ENCODE measurements around the gene TEX2.
A peak's percentile ranks its signal among the peaks of the same experiment; 100 is the strongest.

DNA sequence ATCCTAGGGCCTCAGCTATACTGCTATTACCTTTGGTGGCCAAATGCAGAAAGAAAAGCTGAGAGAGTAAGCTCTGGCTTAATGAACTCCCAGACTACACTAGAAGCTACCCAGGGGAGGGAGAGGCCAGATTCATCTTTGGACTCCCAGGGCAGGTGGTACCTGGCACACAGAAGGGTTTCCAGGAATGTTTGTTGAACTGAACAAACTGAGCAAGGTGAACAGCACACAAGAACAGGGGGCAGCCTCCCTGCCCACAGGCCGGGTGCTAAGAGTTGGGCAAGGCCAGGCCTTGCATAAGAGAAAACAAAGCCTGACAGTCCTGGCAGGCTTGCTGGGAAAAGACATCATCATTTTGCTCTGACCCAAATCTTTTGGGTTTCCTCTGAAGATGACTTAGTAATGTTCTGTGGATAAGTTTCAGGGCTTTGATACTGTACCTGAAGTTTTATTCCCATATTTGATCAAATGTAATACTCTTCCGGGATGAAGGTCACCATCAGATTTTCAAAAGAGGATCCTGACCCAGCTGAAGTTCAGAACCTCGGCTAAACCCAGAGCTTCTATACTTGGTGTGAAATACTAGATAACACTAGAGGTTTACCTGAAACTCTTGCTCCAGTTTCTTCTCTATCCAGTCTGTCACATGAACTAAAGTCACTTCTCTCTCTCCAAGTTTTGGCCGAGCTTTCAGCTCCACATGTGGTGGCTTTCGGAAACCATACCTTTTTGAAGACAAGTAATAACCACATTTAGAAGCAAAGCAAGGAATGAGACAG is 112.6 kb downstream of the TEX2 start:
- no peak for TF ChIP-seq ZNF510 (CRISPR knock-in tag; IDR thresholded peaks at IDR 0.05; ENCODE audit: low read depth)
- peak; percentile 99 for TF ChIP-seq NCOA2 (CRISPR knock-in tag; IDR thresholded peaks at IDR 0.05)
- TF ChIP-seq ZNF674 (CRISPR knock-in tag; IDR thresholded peaks at IDR 0.05; ENCODE audit: low read depth), result no peak
- TF ChIP-seq RFX5 (IDR thresholded peaks at IDR 0.05; ENCODE audit: low read depth, low read length), result no peak
- TF ChIP-seq ZBTB33 (CRISPR knock-in tag; IDR thresholded peaks at IDR 0.05), result peak; percentile 92
- TF ChIP-seq ZNF670 (CRISPR knock-in tag; IDR thresholded peaks at IDR 0.05; ENCODE audit: borderline replicate concordance), result peak; percentile 18; the same call in 1 of the 2 replicates
- peak; percentile 52 for TF ChIP-seq CTCF (CRISPR knock-in tag; IDR thresholded peaks at IDR 0.05)
- peak; percentile 96 for TF ChIP-seq HMG20A (CRISPR knock-in tag; IDR thresholded peaks at IDR 0.05; ENCODE audit: borderline replicate concordance)
- TF ChIP-seq AHR (CRISPR knock-in tag; IDR thresholded peaks at IDR 0.05), result peak; percentile 95
- TF ChIP-seq NR1H2 (CRISPR knock-in tag; IDR thresholded peaks at IDR 0.05; ENCODE audit: borderline replicate concordance, low read depth), result no peak
- TF ChIP-seq GPBP1L1 (CRISPR knock-in tag; IDR thresholded peaks at IDR 0.05), result no peak

Data from HepG2 (cell line).